PC-9 (cell line): ENCODE results near the gene ADAMTS8. TPM values are rescaled to one million over a fixed set of nuclear protein-coding genes. Genes with fewer than 3 reads are reported as not detected.

Source experiments
- BruUV-seq: library from RNA; stranded (reverse); fragments of 400-500 nt; replicated peaks from 2 replicates; lab custom pipeline; 2021; lab: Mats Ljungman, UMichigan
- CTCF ChIA-PET: fragments of 300-600 bp; sonication (Branson Sonifier 250); formaldehyde crosslinking; loops from one replicate; lab custom pipeline; 2022; ENCODE audit warnings: antibody characterized with exemption; lab: Charles Lee
- POLR2A ChIA-PET: fragments of 300-600 bp; sonication (Branson Sonifier 250); formaldehyde crosslinking; loops from one replicate; lab custom pipeline; 2022; ENCODE audit warnings: antibody characterized with exemption; ENCODE audit not compliant: unreplicated experiment; lab: Charles Lee
- DNase-seq, 2 experiments: peaks; one replicate each; pipeline versions ENCODE4 v3.0.0 to v3.0.0-alpha.2; 2015 to 2022; ENCODE audit warnings: mixed read lengths in 1 of 2
- H2AFZ ChIP-seq: fragments of 200-600 bp; sonication (generic); 2 replicates; pipeline ENCODE4 v1.8.1; 2017; ENCODE audit warnings: antibody characterized with exemption
- H3F3A ChIP-seq: fragments of 200-600 bp; sonication (generic); 2 replicates; pipeline ENCODE4 v1.8.1; 2017; ENCODE audit warnings: antibody characterized with exemption, mild to moderate bottlenecking, low read depth; ENCODE audit not compliant: insufficient read depth
- H3K27ac ChIP-seq: fragments of 200-600 bp; sonication (generic); 2 replicates; pipeline ENCODE4 v1.6.1; 2016; ENCODE audit warnings: mixed run types
- H3K27me3 ChIP-seq: fragments of 200-600 bp; sonication (generic); 2 replicates; pipeline ENCODE4 v1.6.1; 2016; ENCODE audit warnings: low read depth, mixed run types; ENCODE audit not compliant: insufficient read depth
- H3K36me3 ChIP-seq: fragments of 200-600 bp; sonication (generic); 2 replicates; pipeline ENCODE4 v1.6.1; 2016; ENCODE audit warnings: low read depth, mixed run types
- H3K4me1 ChIP-seq: fragments of 200-600 bp; sonication (generic); replicated peaks from 2 replicates; pipeline ENCODE4 v1.6.1; 2016; ENCODE audit warnings: mixed run types; ENCODE audit not compliant: insufficient read depth
- H3K4me2 ChIP-seq: fragments of 200-600 bp; sonication (generic); 2 replicates; pipeline ENCODE4 v1.6.1; 2017; ENCODE audit warnings: mixed run types
- H3K4me3 ChIP-seq: fragments of 200-600 bp; sonication (generic); 2 replicates; pipeline ENCODE4 v1.6.1; 2016; ENCODE audit warnings: mixed run types
- H3K79me2 ChIP-seq: fragments of 200-600 bp; sonication (generic); 2 replicates; pipeline ENCODE4 v1.6.1; 2017; ENCODE audit warnings: low read depth, mixed run types
- H3K9me2 ChIP-seq: fragments of 200-600 bp; sonication (generic); 2 replicates; pipeline ENCODE4 v1.8.1; 2017; ENCODE audit warnings: mild to moderate bottlenecking; ENCODE audit not compliant: insufficient read depth
- H3K9me3 ChIP-seq: fragments of 200-600 bp; sonication (generic); 2 replicates; pipeline ENCODE4 v1.8.1; 2016; ENCODE audit warnings: low read depth; ENCODE audit not compliant: insufficient read depth
- H4K20me1 ChIP-seq: fragments of 200-600 bp; sonication (generic); 2 replicates; pipeline ENCODE4 v1.8.1; 2017; ENCODE audit not compliant: insufficient read depth
- CTCF ChIP-seq: fragments of 200-600 bp; sonication (generic); conservative IDR thresholded peaks from 2 replicates; pipeline ENCODE4 v1.6.1; 2017; ENCODE audit warnings: mixed run types, antibody characterized with exemption, mild to moderate bottlenecking, moderate library complexity
- EZH2 ChIP-seq: fragments of 200-600 bp; sonication (generic); IDR thresholded peaks from 2 replicates; pipeline ENCODE4 v1.8.0; 2017; ENCODE audit warnings: antibody characterized with exemption, low read depth
- intact Hi-C: fragments of 100-400 bp; cut with micrococcal nuclease; formaldehyde crosslinking; loops from one replicate; pipeline ENCODE4 v1.10.0; 2022; ENCODE audit not compliant: unreplicated experiment
- total RNA-seq: library from RNA; stranded (reverse); gene quantifications from 2 replicates; pipeline ENCODE4 v1.2.3, GENCODE V29; 2021

ADAMTS8 gene
- total RNA-seq, 1 experiment from 2014 or later, result not detected

DNA sequence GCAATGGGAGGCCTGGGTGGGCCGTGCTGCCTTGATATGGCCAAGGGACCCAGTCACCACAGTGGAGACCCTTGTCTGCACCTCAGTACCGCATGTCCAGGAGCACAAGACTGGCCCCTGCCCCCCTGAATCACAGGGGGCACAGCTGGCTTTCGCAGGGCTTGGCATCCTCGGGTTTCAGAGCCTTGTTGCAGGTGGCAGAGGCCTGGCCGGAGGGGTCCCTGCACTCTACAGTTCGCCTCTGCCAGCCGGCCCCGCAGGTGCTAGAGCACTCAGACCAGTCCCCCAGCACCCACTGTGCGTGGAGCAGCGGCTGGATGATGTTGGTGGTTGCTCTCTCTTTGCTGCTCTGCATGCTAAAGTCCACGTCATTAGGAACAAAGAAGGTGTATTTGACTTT is 23.0 kb downstream of the ADAMTS8 start:
- POLR2A ChIA-PET, result no interaction called here
- TF ChIP-seq EZH2 (no peak), CTCF (no peak)
- CTCF ChIA-PET, result no interaction called here

GRCh38 chr11:130404727-130405126 is 23.7 kb downstream of the ADAMTS8 start:
- Histone ChIP-seq H3K4me1 (no peaks in the 10 kb centered on the region; the same call in 1 of the 2 replicates), H3K9me3 (no peaks in the 10 kb centered on the region), H4K20me1 (no peaks in the 10 kb centered on the region), H3K4me3 (no peak overlapping the region), H3K27me3 (peaks cover 16% of the 10 kb centered on the region), H3F3A (peaks cover 6% of the 10 kb centered on the region; the same call in 1 of the 2 replicates), H2AFZ (no peak overlapping the region), H3K79me2 (no peaks in the 10 kb centered on the region), H3K9me2 (no peaks in the 10 kb centered on the region), H3K4me2 (no peak overlapping the region), H3K27ac (no peak overlapping the region), H3K36me3 (no peaks in the 10 kb centered on the region)
- peak in 1 of 2 experiments; percentile 22 for DNase-seq
- TF ChIP-seq CTCF (no peak), EZH2 (no peak)
- CTCF ChIA-PET, result no interaction called here
- BruUV-seq, result no TSS peak
- intact Hi-C loops, result no loop called here
- POLR2A ChIA-PET, result no interaction called here

More for the DNA sequence above, 23.0 kb downstream of the ADAMTS8 start:
- H3K27me3 ChIP-seq, result peaks cover 15% of the 10 kb centered on the region; the same call in 1 of the 2 replicates
- no peak overlapping the region for H2AFZ ChIP-seq
- no peaks in the 10 kb centered on the region for H3K36me3 ChIP-seq
- no peak overlapping the region for H3K4me2 ChIP-seq
- DNase-seq, result no peak
- H3K9me3 ChIP-seq, result no peaks in the 10 kb centered on the region
- no peak overlapping the region for H3K27ac ChIP-seq
- H4K20me1 ChIP-seq, result no peaks in the 10 kb centered on the region
- intact Hi-C loops, result no loop called here
- H3K4me3 ChIP-seq, result no peak overlapping the region
- H3K9me2 ChIP-seq, result no peaks in the 10 kb centered on the region
- H3K79me2 ChIP-seq, result no peaks in the 10 kb centered on the region
- no TSS peak for BruUV-seq
- H3K4me1 ChIP-seq, result no peaks in the 10 kb centered on the region; the same call in 1 of the 2 replicates
- H3F3A ChIP-seq, result peaks cover 6% of the 10 kb centered on the region; the same call in 1 of the 2 replicates

DNA sequence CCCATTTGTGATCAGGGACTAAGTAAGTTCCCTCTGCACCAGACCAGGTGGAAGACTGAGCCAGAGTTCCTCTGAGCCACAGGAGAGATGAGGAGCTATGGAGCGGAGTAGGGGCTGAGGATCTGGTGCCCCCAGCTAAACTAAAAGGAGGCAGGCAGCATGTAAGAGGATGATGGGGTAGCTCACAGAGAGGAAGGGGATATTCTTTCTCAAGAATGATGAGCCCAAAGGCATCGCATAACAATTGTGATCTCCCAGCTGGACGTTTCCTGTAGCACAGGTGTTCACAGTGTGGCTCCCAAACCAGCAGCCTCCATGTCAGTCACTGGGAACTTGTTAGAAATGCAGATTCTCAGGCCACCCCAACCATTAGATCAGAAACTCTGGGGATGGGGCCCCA is 24.4 kb downstream of the ADAMTS8 start:
- no peak overlapping the region for H3K27ac ChIP-seq
- CTCF ChIA-PET, result no interaction called here
- no TSS peak for BruUV-seq
- no peaks in the 10 kb centered on the region for H3K9me3 ChIP-seq
- no peak overlapping the region for H3K4me2 ChIP-seq
- peaks cover 24% of the 10 kb centered on the region for H3K27me3 ChIP-seq
- TF ChIP-seq CTCF (no peak), EZH2 (no peak)
- peaks cover 6% of the 10 kb centered on the region; the same call in 1 of the 2 replicates for H3F3A ChIP-seq
- intact Hi-C loops, result no loop called here
- H3K79me2 ChIP-seq, result no peaks in the 10 kb centered on the region
- H3K9me2 ChIP-seq, result no peaks in the 10 kb centered on the region
- H3K36me3 ChIP-seq, result no peaks in the 10 kb centered on the region
- H3K4me1 ChIP-seq, result no peaks in the 10 kb centered on the region; the same call in 1 of the 2 replicates
- no peak for DNase-seq
- POLR2A ChIA-PET, result no interaction called here
- H4K20me1 ChIP-seq, result no peaks in the 10 kb centered on the region
- H3K4me3 ChIP-seq, result no peak overlapping the region
- H2AFZ ChIP-seq, result no peak overlapping the region
